Left lobe of liver (tissue), 2 donors: ENCODE results near the gene ZNRF3. TPM values are rescaled to one million over a fixed set of nuclear protein-coding genes. Genes with fewer than 3 reads are reported as not detected.
"Not testable (repeated sequence)": the region's sequence is repeated elsewhere in the genome, so short reads cannot be mapped to it uniquely, and the experiment has no call there.

Experiments
- ATAC-seq: fragments of 200-7000 bp; cut with Tn5 transposase; one replicate; pipeline ENCODE4 v1.9.1; 2020; ENCODE audit warnings: mild to moderate bottlenecking, moderate library complexity
- DNase-seq: peaks from one replicate; pipeline ENCODE4 v3.0.0-alpha.2; 2020; ENCODE audit warnings: low spot score
- total RNA-seq: library from RNA; stranded (reverse); gene quantifications from one replicate; pipeline ENCODE4 v1.2.1, GENCODE V29; 2021
- donor health status: DM: no; HTN: no; CAD: no; lungs with moderate emphysema.
- donor health status: DM: no; HTN: yes; CAD: no.

The ZNRF3 gene
- 7.3 TPM for total RNA-seq

- ATAC-seq: peak; percentile 93
- DNase-seq: peak; percentile 95
Observed at GRCh38 chr22:28882878-28883656, at the start of gene ZNRF3. Gene ZNRF3 (plus strand): TSS chr22:28883572. CDS start chr22:28883767, 195 bp downstream.

DNA sequence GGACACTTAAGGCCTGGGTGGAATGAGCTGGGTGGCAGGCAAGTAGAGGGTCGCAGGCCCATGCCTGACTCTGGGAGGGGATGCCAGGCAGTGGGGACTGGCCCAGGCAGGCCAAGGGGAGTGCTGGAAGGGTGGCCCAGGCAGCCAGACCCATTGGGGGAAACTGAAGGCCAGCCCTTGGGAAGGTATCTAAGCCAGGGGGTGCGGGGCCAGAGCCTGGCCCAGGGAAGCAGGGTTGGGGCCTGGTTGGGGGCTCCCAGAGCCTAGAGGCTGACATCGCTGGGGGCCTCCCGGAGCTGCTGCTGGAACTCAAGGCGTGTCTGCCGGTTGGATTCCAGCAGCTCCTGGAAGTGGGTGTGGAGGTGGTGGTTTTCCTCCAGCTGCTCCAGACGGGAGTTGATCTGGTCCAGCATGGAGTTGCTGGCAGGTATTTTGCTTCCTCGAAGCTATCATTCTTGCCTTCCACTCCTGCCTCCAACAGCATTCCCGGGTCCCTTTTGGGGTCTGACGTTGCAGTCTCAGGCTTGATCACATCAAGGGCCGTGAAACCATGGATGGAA, 47.7 kb upstream of the ZNRF3 start:
- no peak for ATAC-seq

DNA sequence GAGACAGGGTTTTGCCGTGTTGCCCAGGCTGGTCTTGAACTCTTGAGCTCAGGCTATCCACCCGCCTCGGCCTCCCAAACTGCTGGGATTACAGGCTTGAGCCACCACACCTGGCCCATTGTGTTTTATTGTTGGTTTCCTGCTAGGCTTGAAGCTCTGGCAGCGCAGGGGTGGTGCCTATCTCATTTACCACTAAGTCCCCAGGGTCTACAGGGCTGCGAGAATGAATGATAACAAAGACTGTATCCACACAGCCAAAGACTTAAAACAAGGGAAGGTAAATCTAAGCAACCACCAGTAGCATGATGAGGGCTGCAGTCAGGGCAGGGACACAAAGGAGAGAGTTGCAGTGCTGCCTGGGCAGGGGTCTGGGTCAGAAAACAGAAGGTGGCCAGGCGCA, 45.7 kb upstream of the ZNRF3 start:
- no peak for ATAC-seq
- DNase-seq: no peak

More for the DNA sequence above, 47.7 kb upstream of the ZNRF3 start:
- DNase-seq: no peak

GRCh38 chr22:28838971-28839370, 44.4 kb upstream of the ZNRF3 start:
- DNase-seq (no peak), ATAC-seq (no peak)

GRCh38 chr22:28841111-28841510, 42.3 kb upstream of the ZNRF3 start:
- ATAC-seq: no peak

DNA sequence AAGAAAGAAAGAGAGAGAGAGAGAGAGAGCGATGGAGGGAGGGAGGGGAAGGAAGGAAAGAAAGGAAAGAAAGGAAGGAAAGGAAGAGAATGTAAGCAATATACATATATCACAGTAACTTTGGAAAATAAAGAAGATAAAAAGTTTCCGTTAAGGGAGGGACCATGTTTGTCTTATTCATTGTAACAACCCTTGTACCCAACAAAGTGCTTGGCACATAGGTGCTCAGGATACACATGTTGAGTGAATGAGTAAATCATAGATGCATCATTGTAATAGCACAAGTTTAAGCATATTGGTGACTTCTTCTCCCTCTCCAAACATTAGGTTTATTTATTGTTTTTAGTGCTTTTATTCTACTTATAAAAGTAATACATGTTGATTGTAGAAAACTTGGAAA, 39.7 kb upstream of the ZNRF3 start:
- no peak for ATAC-seq
- no peak for DNase-seq

More at GRCh38 chr22:28841111-28841510, 42.3 kb upstream of the ZNRF3 start:
- no peak for DNase-seq

- not testable (repeated sequence) for DNase-seq, ATAC-seq
Observed at GRCh38 chr22:28844277-28844676, 39.1 kb upstream of the ZNRF3 start.

DNA sequence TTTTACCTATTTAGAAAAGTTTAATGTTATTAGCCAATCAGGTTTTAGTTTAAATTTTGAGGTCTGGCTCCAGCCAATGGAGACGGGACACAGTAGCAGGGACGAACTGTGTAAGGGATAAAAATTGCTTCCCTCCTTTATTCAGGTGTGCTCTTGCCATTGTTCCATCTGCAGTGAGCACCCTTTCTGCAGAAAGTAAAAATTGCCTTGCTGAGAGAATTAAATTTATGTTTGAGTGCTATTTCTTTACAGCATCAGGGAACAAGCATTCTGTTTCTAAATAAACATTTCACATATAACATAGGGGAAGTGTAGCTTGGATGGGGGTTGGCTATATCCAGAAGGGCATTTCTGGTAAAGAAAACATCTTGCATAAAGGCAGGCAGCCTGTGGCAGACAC, 36.4 kb upstream of the ZNRF3 start:
- no peak for ATAC-seq
- DNase-seq: no peak

DNA sequence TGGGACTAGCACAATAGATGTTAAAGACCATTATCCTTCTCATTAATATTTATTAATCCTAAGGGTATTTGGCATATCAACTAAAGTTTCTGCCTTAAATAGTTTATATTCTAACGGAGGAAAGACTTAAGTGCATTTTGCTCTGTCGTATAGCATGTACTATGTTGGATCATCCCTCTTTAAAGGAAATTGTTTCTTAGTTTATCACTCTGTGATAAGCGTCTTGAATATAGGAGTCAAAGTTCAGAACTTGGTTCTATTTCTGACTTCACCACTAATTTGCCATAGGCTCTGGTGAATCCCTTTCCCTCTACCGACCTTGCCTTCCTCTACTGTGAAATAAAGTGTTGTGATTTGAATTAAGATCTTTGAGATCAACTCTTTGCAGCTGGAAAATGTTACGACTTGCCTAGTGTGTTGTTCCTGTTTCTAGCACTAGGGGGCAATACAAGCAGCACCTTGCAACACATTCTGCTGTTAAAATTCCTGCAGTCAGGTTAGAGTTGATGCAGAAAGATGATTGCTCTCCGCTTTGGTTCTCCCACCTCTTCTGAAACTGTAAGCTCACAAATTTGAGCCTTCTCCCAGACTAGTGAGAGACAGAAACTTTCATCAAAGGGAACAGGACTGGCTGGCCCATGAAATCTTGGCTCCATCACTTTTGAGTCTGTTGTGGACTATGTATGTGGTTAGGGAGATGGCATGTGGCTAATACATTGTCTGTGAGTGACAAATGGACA, 27.8 kb upstream of the ZNRF3 start:
- ATAC-seq: peak; percentile 93

GRCh38 chr22:28856095-28856455, 27.3 kb upstream of the ZNRF3 start:
- no peak for DNase-seq
- ATAC-seq: peak; percentile 27

More for the DNA sequence above, 27.8 kb upstream of the ZNRF3 start:
- DNase-seq: peak; percentile 53

DNA sequence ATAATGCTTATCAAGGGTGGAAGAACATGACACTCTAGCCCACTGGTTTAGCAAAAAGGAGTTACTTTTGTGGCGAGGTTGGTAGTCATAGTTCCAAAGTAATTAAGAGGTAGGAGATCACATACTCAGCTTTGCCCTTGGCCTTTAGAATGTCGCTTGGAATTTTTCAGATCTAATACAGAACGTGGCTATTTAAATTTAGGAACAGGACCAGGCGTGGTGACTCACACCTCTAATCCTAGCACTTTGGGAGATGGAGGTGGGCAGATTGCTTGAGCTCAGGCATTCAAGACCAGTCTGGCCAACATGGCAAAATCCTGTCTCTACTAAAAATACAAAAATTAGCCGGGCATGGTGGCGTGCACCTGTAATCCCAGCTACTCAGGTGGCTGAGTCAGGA, 26.1 kb upstream of the ZNRF3 start:
- no peak for ATAC-seq
- no peak for DNase-seq

DNA sequence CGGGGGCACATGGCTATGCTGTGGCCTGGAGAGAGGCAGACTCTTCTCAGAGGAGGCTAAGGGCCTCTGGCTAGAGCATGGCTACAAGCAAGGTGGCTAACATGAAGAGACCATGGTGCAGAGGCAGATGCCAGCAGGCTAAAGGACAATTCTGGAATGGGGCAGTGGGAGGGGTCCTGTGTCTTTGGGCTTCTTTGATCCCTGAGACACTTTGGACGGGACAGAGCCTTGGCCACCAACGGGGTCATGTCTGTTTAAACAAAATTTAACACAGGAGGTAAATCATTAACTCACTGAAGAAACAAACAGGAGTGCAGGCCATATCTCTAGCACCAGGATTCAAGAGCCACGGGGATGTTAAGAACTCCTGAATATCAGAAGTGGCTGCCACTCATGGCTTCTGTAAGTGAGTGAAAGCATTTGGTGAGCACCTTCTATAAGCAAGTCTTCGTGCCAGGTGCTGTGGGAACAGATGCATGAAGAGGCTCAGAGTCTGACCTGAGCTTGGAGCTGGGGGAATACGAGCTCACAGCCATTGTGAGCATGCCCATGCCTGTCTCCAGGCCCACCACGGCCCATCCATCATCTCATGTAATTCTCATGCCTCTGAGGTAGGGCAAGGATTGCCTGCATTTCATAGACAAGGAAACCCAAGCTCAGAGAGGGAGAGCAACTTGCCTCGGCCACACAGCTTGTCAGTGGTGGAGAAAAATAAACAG, 18.3 kb upstream of the ZNRF3 start:
- peak; percentile 90 for ATAC-seq
- DNase-seq: peak; percentile 86

- DNase-seq (no peak), ATAC-seq (no peak)
Observed at GRCh38 chr22:28867191-28867590, 16.2 kb upstream of the ZNRF3 start.

- not testable (repeated sequence) for ATAC-seq, DNase-seq
Observed at GRCh38 chr22:28868389-28868788, 15.0 kb upstream of the ZNRF3 start.

DNA sequence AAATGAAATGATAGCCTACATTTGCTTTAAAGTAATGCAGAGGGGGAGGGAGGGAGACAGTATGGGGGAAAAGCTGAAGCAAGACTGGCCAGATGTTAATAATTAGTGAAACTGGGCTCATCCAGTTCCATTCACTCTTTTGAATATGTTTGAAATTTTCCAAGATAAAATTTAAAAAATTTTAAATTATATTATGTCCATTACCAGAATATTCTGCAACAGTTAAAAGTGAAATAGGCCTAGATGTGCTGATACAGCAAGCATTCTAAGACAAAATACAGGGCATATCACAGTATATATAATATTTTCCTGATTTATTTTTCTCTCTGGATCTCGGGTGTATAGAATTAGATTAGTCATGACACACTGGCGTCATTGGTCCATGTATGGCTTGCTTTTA, 13.6 kb upstream of the ZNRF3 start:
- ATAC-seq (no peak), DNase-seq (no peak)

- DNase-seq (no peak), ATAC-seq (no peak)
Observed at GRCh38 chr22:28873183-28873963, 10.0 kb upstream of the ZNRF3 start.

DNA sequence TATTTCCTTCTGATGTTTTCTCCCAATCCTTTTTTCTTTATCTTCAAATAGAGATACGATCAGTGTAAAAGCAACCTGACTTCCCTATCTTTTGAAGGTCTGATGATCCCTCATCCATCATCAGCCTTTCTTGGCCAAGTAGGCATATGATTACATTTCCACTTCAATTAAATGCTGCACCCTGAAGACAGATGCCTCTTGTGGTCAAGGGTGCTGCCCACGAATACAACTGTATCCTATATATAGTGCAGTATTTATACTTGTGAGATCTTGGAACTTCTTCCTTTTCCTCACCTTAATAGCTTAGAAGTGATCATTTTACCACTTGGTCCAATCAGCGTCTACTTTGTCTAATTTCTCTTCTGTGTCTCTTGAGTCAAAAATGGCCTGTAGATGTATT, 9.3 kb upstream of the ZNRF3 start:
- DNase-seq: no peak
- ATAC-seq: no peak

DNA sequence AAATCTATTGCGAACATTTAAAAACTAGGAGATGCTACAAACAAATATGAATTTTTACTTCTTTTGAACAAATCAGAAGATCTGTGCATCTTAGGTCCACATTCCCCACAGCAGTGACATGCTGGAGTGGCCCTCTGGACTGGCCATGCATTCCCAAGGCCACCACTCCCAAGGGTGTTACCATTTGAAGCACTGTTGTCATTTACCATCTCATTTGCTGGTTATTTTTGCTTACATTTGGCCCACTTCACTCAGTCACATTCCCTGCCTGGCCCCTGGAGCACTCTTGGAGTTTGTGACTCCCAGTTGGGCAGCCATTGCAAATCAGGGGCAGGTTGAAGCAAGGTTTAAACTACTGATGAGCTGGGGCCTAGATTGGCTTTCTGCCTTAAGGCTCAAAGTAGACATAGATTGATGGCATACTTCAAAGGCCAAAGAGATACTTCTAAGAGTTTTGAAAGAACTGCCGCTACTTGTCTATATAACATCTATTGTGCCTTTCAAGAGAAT, 8.5 kb upstream of the ZNRF3 start:
- DNase-seq (no peak), ATAC-seq (no peak)

- DNase-seq: no peak
- ATAC-seq: peak; percentile 4
Observed at GRCh38 chr22:28882545-28882877, 861 bp upstream of the ZNRF3 start.

DNA sequence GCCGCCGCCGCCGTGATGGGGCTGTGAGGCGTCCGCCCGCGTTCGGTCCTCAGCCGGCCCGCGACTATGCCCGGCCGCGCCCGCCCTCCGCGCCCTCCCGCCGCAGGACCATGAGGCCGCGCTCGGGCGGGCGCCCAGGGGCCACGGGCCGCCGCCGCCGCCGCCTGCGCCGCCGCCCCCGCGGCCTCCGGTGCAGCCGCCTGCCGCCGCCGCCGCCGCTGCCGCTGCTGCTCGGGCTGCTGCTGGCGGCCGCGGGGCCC, 215 bp downstream of the ZNRF3 start:
- no peak for DNase-seq
- ATAC-seq: no peak
